GM12865 (cell line): ENCODE measurements around the gene NBAS.
"Not testable (repeated sequence)": the region's sequence is repeated elsewhere in the genome, so short reads cannot be mapped to it uniquely, and the experiment has no call there.

Experiments
- DNase-seq: peaks from one replicate; pipeline ENCODE4 v3.0.0; 2010; ENCODE audit warnings: low read depth
- H3K4me3 ChIP-seq: 2 replicates; pipeline ENCODE4 v1.5.1; 2011; ENCODE audit warnings: mild to moderate bottlenecking, low read depth, low read length, control low read depth
- CTCF ChIP-seq: IDR thresholded peaks from 2 replicates; pipeline ENCODE4 v1.5.1; 2011; ENCODE audit warnings: low read length, control low read depth, low read depth, inconsistent platforms; ENCODE audit not compliant: insufficient read depth; ENCODE audit errors: missing control alignments

NBAS gene

GRCh38 chr2:15543541-15543940, 17.6 kb downstream of the NBAS start:
- no peak for DNase-seq
- H3K4me3 ChIP-seq, result no peak overlapping the region
- TF ChIP-seq CTCF, result no peak

- no peak for TF ChIP-seq CTCF
- no peak for DNase-seq
- H3K4me3 ChIP-seq, result no peak overlapping the region
Observed at GRCh38 chr2:15543053-15543452, 18.1 kb downstream of the NBAS start.

- not testable (repeated sequence) for DNase-seq, H3K4me3 ChIP-seq
Observed at GRCh38 chr2:15542269-15542668, 18.9 kb downstream of the NBAS start.

- not testable (repeated sequence) for DNase-seq, H3K4me3 ChIP-seq
Observed at GRCh38 chr2:15540523-15540922, 20.6 kb downstream of the NBAS start.

- no peak overlapping the region for H3K4me3 ChIP-seq
- peak; percentile 8 for DNase-seq
- TF ChIP-seq CTCF, result no peak
Observed at GRCh38 chr2:15539999-15540398, 21.1 kb downstream of the NBAS start.

- no peak for TF ChIP-seq CTCF
- no peak overlapping the region for H3K4me3 ChIP-seq
- DNase-seq, result no peak
Observed at GRCh38 chr2:15538792-15539191, 22.3 kb downstream of the NBAS start.

GRCh38 chr2:15533860-15534480, 27.2 kb downstream of the NBAS start:
- H3K4me3 ChIP-seq, result no peak overlapping the region
- DNase-seq, result no peak
- no peak for TF ChIP-seq CTCF

GRCh38 chr2:15532996-15533395, 28.1 kb downstream of the NBAS start:
- no peak for DNase-seq
- TF ChIP-seq CTCF, result no peak
- H3K4me3 ChIP-seq, result no peak overlapping the region
